ENCODE data around the gene ABHD17A. TPM values are rescaled to one million over a fixed set of nuclear protein-coding genes. Genes with fewer than 3 reads are reported as not detected.

Gene ABHD17A
- total RNA-seq, 1 experiment from 2014 or later, result 68.2 TPM

GRCh38 chr19:1845125-1845515 is 40.2 kb downstream of the ABHD17A start:
- Histone ChIP-seq H3K9ac (ENCODE audit: low read length) (no peak overlapping the region), H2AFZ (ENCODE audit: low read depth, low read length, poor library complexity, severe bottlenecking) (no peak overlapping the region), H3K27me3 (ENCODE audit: insufficient read depth, low read length) (no peaks in the 10 kb centered on the region), H3K4me3 (replicated peaks in 1 of 2; ENCODE audit: low read depth in 1 of 2, low read length in 2 of 2) (no peak overlapping the region), H3K27ac (ENCODE audit: low read depth, low read length) (no peak overlapping the region; the same call in 1 of the 2 replicates), H3K79me2 (ENCODE audit: insufficient read depth, low read length) (peaks cover 83% of the 10 kb centered on the region), H3K36me3 (ENCODE audit: control insufficient read depth in 1 of 2, insufficient read depth in 2 of 2, low read length in 2 of 2) (peaks cover 0 to 8% of the 10 kb centered on the region in 2 experiments; a peak in 1 of 4 replicates), H3K9me3 (ENCODE audit: control insufficient read depth in 1 of 2, insufficient read depth in 1 of 2, low read depth in 1 of 2, low read length in 2 of 2) (no peaks in the 10 kb centered on the region), H3K4me1 (ENCODE audit: control insufficient read depth in 1 of 2, insufficient read depth in 2 of 2, low read length in 2 of 2) (peaks cover 20 to 29% of the 10 kb centered on the region in 2 experiments), H3K4me2 (ENCODE audit: low read length) (no peak overlapping the region), H3K9me2 (ENCODE audit: insufficient read depth) (no peaks in the 10 kb centered on the region), H4K20me1 (ENCODE audit: insufficient read depth) (peaks cover 15% of the 10 kb centered on the region; the same call in 1 of the 2 replicates)
- CTCF ChIA-PET, result no interaction called here
- no peak for ATAC-seq
- no peak for TF ChIP-seq JUND (IDR thresholded peaks at IDR 0.05)
- TF ChIP-seq EGR1 (IDR thresholded peaks at IDR 0.05; ENCODE audit: low read depth), result no peak
- no peak for TF ChIP-seq EZH2 (IDR thresholded peaks at IDR 0.05)
- TF ChIP-seq EZH2phosphoT487 (IDR thresholded peaks at IDR 0.05; ENCODE audit: borderline replicate concordance), result no peak
- no peak for TF ChIP-seq CBX3 (IDR thresholded peaks at IDR 0.05; ENCODE audit: low read depth)
- TF ChIP-seq RAD21 (IDR thresholded peaks at IDR 0.05; ENCODE audit: low read depth), result no peak
- TF ChIP-seq CEBPB (IDR thresholded peaks at IDR 0.05; ENCODE audit: low read depth), result no peak
- TF ChIP-seq YY1 (IDR thresholded peaks at IDR 0.05; ENCODE audit: extremely low read depth, insufficient replicate concordance, low read depth, low read length), result no peak
- no peak for TF ChIP-seq MAX (IDR thresholded peaks at IDR 0.05)
- no peak for TF ChIP-seq ZNF274 (IDR thresholded peaks at IDR 0.05; ENCODE audit: low read depth, low read length)
- TF ChIP-seq, protein P1, sequence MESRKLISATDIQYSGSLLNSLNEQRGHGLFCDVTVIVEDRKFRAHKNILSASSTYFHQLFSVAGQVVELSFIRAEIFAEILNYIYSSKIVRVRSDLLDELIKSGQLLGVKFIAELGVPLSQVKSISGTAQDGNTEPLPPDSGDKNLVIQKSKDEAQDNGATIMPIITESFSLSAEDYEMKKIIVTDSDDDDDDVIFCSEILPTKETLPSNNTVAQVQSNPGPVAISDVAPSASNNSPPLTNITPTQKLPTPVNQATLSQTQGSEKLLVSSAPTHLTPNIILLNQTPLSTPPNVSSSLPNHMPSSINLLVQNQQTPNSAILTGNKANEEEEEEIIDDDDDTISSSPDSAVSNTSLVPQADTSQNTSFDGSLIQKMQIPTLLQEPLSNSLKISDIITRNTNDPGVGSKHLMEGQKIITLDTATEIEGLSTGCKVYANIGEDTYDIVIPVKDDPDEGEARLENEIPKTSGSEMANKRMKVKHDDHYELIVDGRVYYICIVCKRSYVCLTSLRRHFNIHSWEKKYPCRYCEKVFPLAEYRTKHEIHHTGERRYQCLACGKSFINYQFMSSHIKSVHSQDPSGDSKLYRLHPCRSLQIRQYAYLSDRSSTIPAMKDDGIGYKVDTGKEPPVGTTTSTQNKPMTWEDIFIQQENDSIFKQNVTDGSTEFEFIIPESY (IDR thresholded peaks at IDR 0.05; ENCODE audit: extremely low read depth, insufficient replicate concordance, low read length), result no peak
- no peak for TF ChIP-seq SIN3A (IDR thresholded peaks at IDR 0.05; ENCODE audit: low read depth)
- TF ChIP-seq, protein P2, sequence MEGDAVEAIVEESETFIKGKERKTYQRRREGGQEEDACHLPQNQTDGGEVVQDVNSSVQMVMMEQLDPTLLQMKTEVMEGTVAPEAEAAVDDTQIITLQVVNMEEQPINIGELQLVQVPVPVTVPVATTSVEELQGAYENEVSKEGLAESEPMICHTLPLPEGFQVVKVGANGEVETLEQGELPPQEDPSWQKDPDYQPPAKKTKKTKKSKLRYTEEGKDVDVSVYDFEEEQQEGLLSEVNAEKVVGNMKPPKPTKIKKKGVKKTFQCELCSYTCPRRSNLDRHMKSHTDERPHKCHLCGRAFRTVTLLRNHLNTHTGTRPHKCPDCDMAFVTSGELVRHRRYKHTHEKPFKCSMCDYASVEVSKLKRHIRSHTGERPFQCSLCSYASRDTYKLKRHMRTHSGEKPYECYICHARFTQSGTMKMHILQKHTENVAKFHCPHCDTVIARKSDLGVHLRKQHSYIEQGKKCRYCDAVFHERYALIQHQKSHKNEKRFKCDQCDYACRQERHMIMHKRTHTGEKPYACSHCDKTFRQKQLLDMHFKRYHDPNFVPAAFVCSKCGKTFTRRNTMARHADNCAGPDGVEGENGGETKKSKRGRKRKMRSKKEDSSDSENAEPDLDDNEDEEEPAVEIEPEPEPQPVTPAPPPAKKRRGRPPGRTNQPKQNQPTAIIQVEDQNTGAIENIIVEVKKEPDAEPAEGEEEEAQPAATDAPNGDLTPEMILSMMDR (IDR thresholded peaks at IDR 0.05 in 2 of 3, conservative IDR thresholded peaks at IDR 0.05 in 1 of 3; ENCODE audit: borderline replicate concordance in 1 of 3, insufficient read depth in 1 of 3, low read depth in 2 of 3, low read length in 2 of 3), result no peak
- no peak for TF ChIP-seq SRF (IDR thresholded peaks at IDR 0.05; ENCODE audit: low read depth)
- TF ChIP-seq POLR2A (IDR thresholded peaks at IDR 0.05; ENCODE audit: borderline replicate concordance, extremely low read depth, insufficient read depth, insufficient read length), result no peak
- TF ChIP-seq REST (IDR thresholded peaks at IDR 0.05; ENCODE audit: low read depth), result no peak
- BruUV-seq (replicated peaks), result no TSS peak
- no peak for DNase-seq (ENCODE audit: low read depth, low spot score)
- RAD21 ChIA-PET (ENCODE audit: low non-redundant PET in 1 of 2, low total read pairs in 2 of 2, uncharacterized antibody in 2 of 2, unreplicated experiment in 2 of 2), result no interaction called here
- intact Hi-C loops (cut with micrococcal nuclease), result no loop called here
- POLR2A ChIA-PET, result no interaction called here
